ENCODE measurements around the gene PARN.

Gene PARN

DNA sequence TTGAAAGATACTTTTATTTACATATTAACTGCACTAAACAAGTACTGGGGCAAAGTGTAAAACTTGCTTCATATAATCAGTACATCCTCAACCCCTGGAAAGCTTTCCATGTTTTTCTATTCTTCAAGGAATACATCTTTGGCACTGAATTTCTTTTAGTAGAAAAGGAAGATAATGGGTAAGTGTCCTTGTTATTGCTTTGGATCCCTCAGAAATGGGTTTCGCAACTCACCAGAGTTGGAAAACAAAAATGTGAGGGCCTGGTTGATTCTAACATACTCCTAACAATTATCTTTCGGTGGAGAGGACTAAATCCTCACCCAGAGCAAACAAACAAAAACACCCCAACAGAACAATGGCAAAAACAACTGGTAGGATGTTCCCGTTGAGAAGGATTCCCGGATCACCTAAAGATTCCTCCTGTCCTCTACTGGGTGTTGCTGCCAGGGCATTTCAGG is 120.4 kb downstream of the PARN start:
- Histone ChIP-seq H3K9me3 (ENCODE audit: severe bottlenecking) (no peaks in the 10 kb centered on the region), H3K27ac (no peak overlapping the region), H3K27me3 (ENCODE audit: insufficient read depth, low read depth, severe bottlenecking) (no peaks in the 10 kb centered on the region), H3K36me3 (no peaks in the 10 kb centered on the region), H3K4me3 (ENCODE audit: low read depth, low read length) (no peak overlapping the region)
- no peak for TF ChIP-seq CTCF (IDR thresholded peaks at IDR 0.05; ENCODE audit: low read depth, low read length)
- no peak for DNase-seq

DNA sequence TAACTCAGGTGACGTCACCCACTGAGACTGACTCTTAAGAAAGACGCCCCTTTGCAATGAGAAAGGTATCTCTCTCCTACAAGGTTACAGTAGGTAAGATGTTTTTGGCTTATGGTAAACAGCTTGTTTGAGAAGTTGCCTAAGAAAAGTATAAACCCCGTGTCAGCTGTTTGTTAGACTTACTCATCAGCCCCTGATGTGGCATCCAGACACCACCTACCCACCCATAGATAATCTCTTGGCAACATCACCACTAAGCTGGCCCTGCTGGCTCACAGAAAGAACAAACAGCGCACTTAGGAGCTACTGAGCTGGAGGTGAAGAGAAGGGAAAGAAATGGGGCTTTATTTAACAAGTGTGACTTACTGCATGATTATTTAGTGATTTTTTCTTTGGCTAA is 121.0 kb downstream of the PARN start:
- Histone ChIP-seq H3K4me3 (ENCODE audit: low read depth, low read length) (no peak overlapping the region), H3K36me3 (no peaks in the 10 kb centered on the region)
- no peak for DNase-seq

DNA sequence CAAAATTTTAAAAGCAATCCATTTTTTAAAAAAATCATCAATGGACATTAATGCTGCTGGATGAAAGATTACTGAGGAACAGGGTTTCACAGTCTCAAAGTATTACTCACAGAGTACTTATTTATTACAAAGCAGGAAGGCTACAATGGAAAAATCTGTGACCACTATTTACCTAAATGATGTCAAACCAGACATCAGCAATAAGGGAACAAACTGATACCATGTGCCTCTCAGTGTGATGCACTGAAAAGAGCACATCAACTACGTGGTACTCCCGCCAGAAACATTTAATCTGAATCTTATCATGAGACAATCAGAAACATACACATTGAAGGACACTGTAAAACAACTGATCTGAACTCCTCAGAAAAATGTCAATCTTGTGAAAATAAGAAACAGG is 124.2 kb downstream of the PARN start:
- no peak for TF ChIP-seq CTCF (IDR thresholded peaks at IDR 0.05; ENCODE audit: low read depth, low read length)
- DNase-seq: no peak
- no peaks in the 10 kb centered on the region for H3K9me3 ChIP-seq (ENCODE audit: severe bottlenecking)
- no peaks in the 10 kb centered on the region for H3K27me3 ChIP-seq (ENCODE audit: insufficient read depth, low read depth, severe bottlenecking)
- H3K4me3 ChIP-seq (ENCODE audit: low read depth, low read length): no peak overlapping the region
- H3K27ac ChIP-seq: no peak overlapping the region
- no peaks in the 10 kb centered on the region for H3K36me3 ChIP-seq

More for the DNA sequence above, 121.0 kb downstream of the PARN start:
- no peak for TF ChIP-seq CTCF (IDR thresholded peaks at IDR 0.05; ENCODE audit: low read depth, low read length)
- no peak overlapping the region for H3K27ac ChIP-seq
- no peaks in the 10 kb centered on the region for H3K9me3 ChIP-seq (ENCODE audit: severe bottlenecking)
- no peaks in the 10 kb centered on the region for H3K27me3 ChIP-seq (ENCODE audit: insufficient read depth, low read depth, severe bottlenecking)

DNA sequence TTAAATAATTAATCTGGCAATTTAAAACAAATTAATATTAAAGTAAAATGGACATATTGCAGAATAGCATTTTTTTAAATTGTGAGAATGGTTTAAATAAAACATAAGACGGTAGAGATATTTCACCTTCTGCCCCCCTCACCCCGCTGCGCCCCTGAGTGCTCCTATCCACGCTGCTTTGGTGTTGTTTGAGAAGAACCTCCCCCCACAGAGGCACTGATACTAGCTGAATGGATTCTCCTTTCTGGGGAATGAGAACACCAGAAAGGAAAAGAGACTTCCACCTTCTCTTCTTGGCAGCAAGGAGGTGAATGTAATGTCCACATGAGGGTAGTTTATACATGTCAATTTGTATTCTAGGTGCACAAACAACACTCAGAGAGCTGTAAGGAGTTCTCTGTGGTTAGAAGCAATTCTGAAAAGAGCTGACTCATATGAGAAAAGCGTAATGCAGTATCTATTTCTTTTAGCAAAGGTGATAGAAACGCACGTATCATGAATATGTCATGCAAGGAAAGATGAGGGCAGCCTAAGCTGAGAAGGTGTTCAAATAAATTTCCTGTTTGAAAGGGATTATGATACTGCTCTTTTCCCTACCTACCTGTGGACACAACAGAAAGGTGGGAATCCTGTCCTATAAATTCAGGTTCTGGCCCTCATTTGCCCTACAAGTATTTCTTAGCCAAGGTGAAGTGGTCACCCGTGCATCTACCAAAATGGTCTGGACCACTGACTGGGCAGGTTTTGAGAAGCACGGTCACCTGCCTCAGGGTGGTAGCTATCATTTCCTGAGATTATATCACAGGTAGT is 126.9 kb downstream of the PARN start:
- H3K27ac ChIP-seq: no peak overlapping the region
- no peak for TF ChIP-seq CTCF (IDR thresholded peaks at IDR 0.05; ENCODE audit: low read depth, low read length)
- no peak for DNase-seq
- no peaks in the 10 kb centered on the region for H3K27me3 ChIP-seq (ENCODE audit: insufficient read depth, low read depth, severe bottlenecking)
- H3K36me3 ChIP-seq: no peaks in the 10 kb centered on the region
- no peak overlapping the region for H3K4me3 ChIP-seq (ENCODE audit: low read depth, low read length)
- no peaks in the 10 kb centered on the region for H3K9me3 ChIP-seq (ENCODE audit: severe bottlenecking)

DNA sequence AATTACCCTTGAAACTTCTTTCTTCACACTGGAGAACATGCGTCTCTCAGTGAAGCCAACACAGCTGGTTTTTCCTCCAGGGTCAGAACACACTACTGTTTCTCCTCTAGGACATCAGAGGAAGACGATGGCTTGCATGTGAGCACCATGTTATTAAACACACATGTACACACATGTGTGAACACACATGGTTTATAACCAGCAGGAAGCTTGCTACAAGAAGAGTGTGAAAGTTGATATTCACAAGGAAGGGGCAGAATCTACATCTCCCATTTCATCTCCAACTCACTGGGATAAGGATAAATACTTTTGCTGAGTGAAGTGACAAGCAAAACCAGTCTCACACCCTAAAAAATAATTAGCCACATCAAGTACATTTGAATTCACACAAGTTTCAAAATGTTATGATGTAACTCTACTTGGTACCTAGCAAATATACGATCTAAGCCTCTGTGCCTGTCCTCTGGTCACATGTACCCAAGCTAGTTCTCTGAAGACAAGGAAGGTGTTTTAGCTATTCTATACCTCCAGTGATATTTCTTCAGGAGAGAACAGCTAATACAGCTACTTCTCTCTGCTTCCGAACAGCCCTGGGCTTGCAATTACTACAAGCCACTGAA is 127.7 kb downstream of the PARN start:
- Histone ChIP-seq H3K9me3 (ENCODE audit: severe bottlenecking) (no peaks in the 10 kb centered on the region), H3K27me3 (ENCODE audit: insufficient read depth, low read depth, severe bottlenecking) (no peaks in the 10 kb centered on the region), H3K4me3 (ENCODE audit: low read depth, low read length) (no peak overlapping the region), H3K27ac (no peak overlapping the region), H3K36me3 (no peaks in the 10 kb centered on the region)
- no peak for DNase-seq
- no peak for TF ChIP-seq CTCF (IDR thresholded peaks at IDR 0.05; ENCODE audit: low read depth, low read length)
